Ishikawa (cell line): ENCODE results near the gene MAP3K13.

Experiments used
- FOXM1 ChIP-seq: IDR thresholded peaks from 2 replicates; pipeline ENCODE4 v1.6.1; 2012; ENCODE audit warnings: low read depth, borderline replicate concordance
- NFIC ChIP-seq: IDR thresholded peaks from 2 replicates; pipeline ENCODE4 v1.6.1; 2012
- TAF1 ChIP-seq: IDR thresholded peaks from 2 replicates; pipeline ENCODE4 v1.6.1; 2012; ENCODE audit warnings: low read depth, mild to moderate bottlenecking
- TCF12 ChIP-seq: IDR thresholded peaks from 2 replicates; pipeline ENCODE4 v1.6.1; 2012; ENCODE audit warnings: low read depth
- TF ChIP-seq, protein P1 (sequence below): IDR thresholded peaks from 2 replicates; pipeline ENCODE4 v1.6.1; 2012; ENCODE audit warnings: low read depth, mild to moderate bottlenecking

- TF ChIP-seq TAF1: no peak
- no peak for TF ChIP-seq FOXM1
- TF ChIP-seq, protein P1, sequence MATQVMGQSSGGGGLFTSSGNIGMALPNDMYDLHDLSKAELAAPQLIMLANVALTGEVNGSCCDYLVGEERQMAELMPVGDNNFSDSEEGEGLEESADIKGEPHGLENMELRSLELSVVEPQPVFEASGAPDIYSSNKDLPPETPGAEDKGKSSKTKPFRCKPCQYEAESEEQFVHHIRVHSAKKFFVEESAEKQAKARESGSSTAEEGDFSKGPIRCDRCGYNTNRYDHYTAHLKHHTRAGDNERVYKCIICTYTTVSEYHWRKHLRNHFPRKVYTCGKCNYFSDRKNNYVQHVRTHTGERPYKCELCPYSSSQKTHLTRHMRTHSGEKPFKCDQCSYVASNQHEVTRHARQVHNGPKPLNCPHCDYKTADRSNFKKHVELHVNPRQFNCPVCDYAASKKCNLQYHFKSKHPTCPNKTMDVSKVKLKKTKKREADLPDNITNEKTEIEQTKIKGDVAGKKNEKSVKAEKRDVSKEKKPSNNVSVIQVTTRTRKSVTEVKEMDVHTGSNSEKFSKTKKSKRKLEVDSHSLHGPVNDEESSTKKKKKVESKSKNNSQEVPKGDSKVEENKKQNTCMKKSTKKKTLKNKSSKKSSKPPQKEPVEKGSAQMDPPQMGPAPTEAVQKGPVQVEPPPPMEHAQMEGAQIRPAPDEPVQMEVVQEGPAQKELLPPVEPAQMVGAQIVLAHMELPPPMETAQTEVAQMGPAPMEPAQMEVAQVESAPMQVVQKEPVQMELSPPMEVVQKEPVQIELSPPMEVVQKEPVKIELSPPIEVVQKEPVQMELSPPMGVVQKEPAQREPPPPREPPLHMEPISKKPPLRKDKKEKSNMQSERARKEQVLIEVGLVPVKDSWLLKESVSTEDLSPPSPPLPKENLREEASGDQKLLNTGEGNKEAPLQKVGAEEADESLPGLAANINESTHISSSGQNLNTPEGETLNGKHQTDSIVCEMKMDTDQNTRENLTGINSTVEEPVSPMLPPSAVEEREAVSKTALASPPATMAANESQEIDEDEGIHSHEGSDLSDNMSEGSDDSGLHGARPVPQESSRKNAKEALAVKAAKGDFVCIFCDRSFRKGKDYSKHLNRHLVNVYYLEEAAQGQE: no peak
- no peak for TF ChIP-seq TCF12
- no peak for TF ChIP-seq NFIC
Observed at GRCh38 chr3:185337231-185337816, 25.6 kb upstream of the MAP3K13 start.
